ENCODE results near the gene OOSP4A. TPM values are rescaled to one million over a fixed set of nuclear protein-coding genes. Genes with fewer than 3 reads are reported as not detected.

Gene OOSP4A
- total RNA-seq = not detected

GRCh38 chr11:59963733-59964132, at the start of gene OOSP4A:
OOSP4A (plus strand) TSS chr11:59964033; CDS start chr11:59964033, 0 bp downstream.
- H3K27ac ChIP-seq (replicated peaks in 1 of 4) = no peak within 1 kb of the TSS
- WGBS = 96% methylated on average over 3 of the region's 3 CpGs

GRCh38 chr11:59918480-59918879, 45.4 kb upstream of the OOSP4A start:
- Histone ChIP-seq H3K9me3 (peaks cover 0 to 24% (median 18%) of the 10 kb centered on the region in 4 donors), H3K27me3 (no peaks in the 10 kb centered on the region), H3K4me3 (no peak overlapping the region), H3K27ac (replicated peaks in 1 of 4) (no peak overlapping the region), H3K4me1 (no peaks in the 10 kb centered on the region), H3K36me3 (no peaks in the 10 kb centered on the region)
- 95% methylated on average over 2 of the region's 2 CpGs for WGBS
- TF ChIP-seq EP300 (IDR thresholded peaks at IDR 0.05) (no peak), POLR2AphosphoS5 (IDR thresholded peaks at IDR 0.05) (no peak), POLR2A (IDR thresholded peaks at IDR 0.05; ENCODE audit: low read depth) (no peak), CTCF (IDR thresholded peaks at IDR 0.05) (no peak)
- intact Hi-C loops (cut with DNase I) = no loop called here
- DNase-seq (ENCODE audit: extremely low spot score) = no peak

More at GRCh38 chr11:59963733-59964132, at the start of gene OOSP4A:
- DNase-seq (ENCODE audit: extremely low spot score) = no peak
- H3K36me3 ChIP-seq = no peaks in the 10 kb centered on the region
- H3K4me1 ChIP-seq = no peaks in the 10 kb centered on the region
- H3K9me3 ChIP-seq = no peaks in the 10 kb centered on the region
- no peak within 1 kb of the TSS for H3K4me3 ChIP-seq
- TF ChIP-seq EP300 (IDR thresholded peaks at IDR 0.05) (no peak), POLR2AphosphoS5 (IDR thresholded peaks at IDR 0.05) (no peak), CTCF (IDR thresholded peaks at IDR 0.05) (no peak), POLR2A (IDR thresholded peaks at IDR 0.05; ENCODE audit: low read depth) (no peak)
- intact Hi-C loops (cut with DNase I) = no loop called here
- no peaks in the 10 kb centered on the region for H3K27me3 ChIP-seq

GRCh38 chr11:59918987-59919589, 44.7 kb upstream of the OOSP4A start:
- intact Hi-C loops (cut with DNase I) = no loop called here

GRCh38 chr11:59923813-59924212, 40.0 kb upstream of the OOSP4A start:
- TF ChIP-seq POLR2A (IDR thresholded peaks at IDR 0.05; ENCODE audit: low read depth) = no peak
- no peak for TF ChIP-seq POLR2AphosphoS5 (IDR thresholded peaks at IDR 0.05)
- Histone ChIP-seq H3K27me3 (no peaks in the 10 kb centered on the region), H3K36me3 (no peaks in the 10 kb centered on the region), H3K4me1 (no peaks in the 10 kb centered on the region), H3K27ac (replicated peaks in 1 of 4) (no peak overlapping the region), H3K4me3 (no peak overlapping the region), H3K9me3 (peaks cover 0 to 48% (median 42%) of the 10 kb centered on the region in 4 donors)
- 95% methylated on average over 6 of the region's 6 CpGs for WGBS
- no peak for DNase-seq (ENCODE audit: extremely low spot score)
- intact Hi-C loops (cut with DNase I) = no loop called here

More at GRCh38 chr11:59918987-59919589, 44.7 kb upstream of the OOSP4A start:
- TF ChIP-seq EP300 (IDR thresholded peaks at IDR 0.05) (no peak), POLR2A (IDR thresholded peaks at IDR 0.05; ENCODE audit: low read depth) (no peak), CTCF (IDR thresholded peaks at IDR 0.05) (peak in 1 of 3 experiments; percentile 30)
- no peaks in the 10 kb centered on the region for H3K4me1 ChIP-seq
- 40% methylated on average over 3 of the region's 3 CpGs for WGBS
- no peak overlapping the region for H3K27ac ChIP-seq (replicated peaks in 1 of 4)
- H3K4me3 ChIP-seq = no peak overlapping the region
- H3K9me3 ChIP-seq = peaks cover 0 to 30% (median 25%) of the 10 kb centered on the region in 4 donors
- no peak for DNase-seq (ENCODE audit: extremely low spot score)
- no peaks in the 10 kb centered on the region for H3K36me3 ChIP-seq
- H3K27me3 ChIP-seq = no peaks in the 10 kb centered on the region

- no peak for TF ChIP-seq CTCF (IDR thresholded peaks at IDR 0.05)
- TF ChIP-seq POLR2AphosphoS5 (IDR thresholded peaks at IDR 0.05) = no peak
- TF ChIP-seq EP300 (IDR thresholded peaks at IDR 0.05) = no peak
- TF ChIP-seq POLR2A (IDR thresholded peaks at IDR 0.05; ENCODE audit: low read depth) = no peak
- Histone ChIP-seq H3K27ac (replicated peaks in 1 of 4) (no peak overlapping the region), H3K4me3 (no peak overlapping the region), H3K36me3 (no peaks in the 10 kb centered on the region), H3K4me1 (no peaks in the 10 kb centered on the region), H3K27me3 (no peaks in the 10 kb centered on the region), H3K9me3 (peaks cover 0 to 5% (median 0%) of the 10 kb centered on the region in 4 donors)
- no CpG with 5 or more reads among the region's 1 CpG for WGBS
- intact Hi-C loops (cut with DNase I) = no loop called here
- DNase-seq (ENCODE audit: extremely low spot score) = no peak
Measured at GRCh38 chr11:59931688-59932087, 32.1 kb upstream of the OOSP4A start.
